SU-DHL-6 (cell line): ENCODE measurements around the gene RPL28.

Experiments used
- CTCF ChIP-seq: fragments of 200-600 bp; sonication (generic); IDR thresholded peaks from one replicate; pipeline ENCODE4 v1.5.1; 2017; ENCODE audit warnings: antibody characterized with exemption, mild to moderate bottlenecking, low read length, moderate library complexity; ENCODE audit not compliant: insufficient read depth, poor library complexity, severe bottlenecking
- EZH2phosphoT487 ChIP-seq: fragments of 200-600 bp; sonication (generic), shearing (Covaris generic); conservative IDR thresholded peaks from 2 replicates; pipeline ENCODE4 v1.6.1; 2018; ENCODE audit warnings: mild to moderate bottlenecking, antibody characterized with exemption, low read length, moderate library complexity, mixed read lengths

- TF ChIP-seq CTCF (no peak), EZH2phosphoT487 (no peak)
These were observed 16.0 kb upstream of the RPL28 start for GRCh38 chr19:55369653-55370304.
